ENCODE data around the gene NKX6-2.

The NKX6-2 gene

GRCh38 chr10:132742167-132742836, 43.6 kb downstream of the NKX6-2 start:
- Histone ChIP-seq H3K9me3 (ENCODE audit: control insufficient read depth, insufficient read depth, low read depth, low read length) (no peaks in the 10 kb centered on the region), H3K4me1 (ENCODE audit: control insufficient read depth, insufficient read depth, low read length) (no peaks in the 10 kb centered on the region), H3K4me3 (ENCODE audit: low read depth, low read length) (no peak overlapping the region), H3K27ac (ENCODE audit: extremely low read depth, low read depth, low read length) (no peak overlapping the region), H3K36me3 (ENCODE audit: control insufficient read depth in 2 of 2, insufficient read depth in 1 of 2, low read length in 2 of 2) (no peaks in the 10 kb centered on the region)
- POLR2A ChIA-PET = no interaction called here
- CTCF ChIA-PET = no interaction called here
- TF ChIP-seq ZNF311 (tag by site-specific recombination; IDR thresholded peaks at IDR 0.05; ENCODE audit: borderline replicate concordance) (no peak), ZNF18 (tag by site-specific recombination; IDR thresholded peaks at IDR 0.05) (no peak), ZSCAN16 (tag by site-specific recombination; IDR thresholded peaks at IDR 0.05) (no peak), ZNF501 (tag by site-specific recombination; IDR thresholded peaks at IDR 0.05) (no peak), ZNF19 (tag by site-specific recombination; IDR thresholded peaks at IDR 0.05; ENCODE audit: low read depth) (no peak), ZNF561 (tag by site-specific recombination; IDR thresholded peaks at IDR 0.05; ENCODE audit: borderline replicate concordance) (no peak), SCRT2 (tag by site-specific recombination; IDR thresholded peaks at IDR 0.05) (no peak), ZNF629 (tag by site-specific recombination; IDR thresholded peaks at IDR 0.05) (no peak), ZNF280D (tag by site-specific recombination; IDR thresholded peaks at IDR 0.05) (no peak), ZNF132 (tag by site-specific recombination; IDR thresholded peaks at IDR 0.05; ENCODE audit: borderline replicate concordance) (no peak)
- TF ChIP-seq, protein P1, sequence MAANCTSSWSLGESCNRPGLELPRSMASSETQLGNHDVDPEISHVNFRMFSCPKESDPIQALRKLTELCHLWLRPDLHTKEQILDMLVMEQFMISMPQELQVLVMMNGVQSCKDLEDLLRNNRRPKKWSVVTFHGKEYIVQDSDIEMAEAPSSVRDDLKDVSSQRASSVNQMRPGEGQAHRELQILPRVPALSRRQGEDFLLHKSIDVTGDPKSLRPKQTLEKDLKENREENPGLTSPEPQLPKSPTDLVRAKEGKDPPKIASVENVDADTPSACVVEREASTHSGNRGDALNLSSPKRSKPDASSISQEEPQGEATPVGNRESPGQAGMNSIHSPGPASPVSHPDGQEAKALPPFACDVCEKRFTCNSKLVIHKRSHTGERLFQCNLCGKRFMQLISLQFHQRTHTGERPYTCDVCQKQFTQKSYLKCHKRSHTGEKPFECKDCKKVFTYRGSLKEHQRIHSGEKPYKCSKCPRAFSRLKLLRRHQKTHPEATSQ (tag by site-specific recombination; IDR thresholded peaks at IDR 0.05) = no peak

- POLR2A ChIA-PET = no interaction called here
- TF ChIP-seq ZNF701 (tag by site-specific recombination; IDR thresholded peaks at IDR 0.05) (no peak), ZNF610 (tag by site-specific recombination; IDR thresholded peaks at IDR 0.05; ENCODE audit: borderline replicate concordance) (no peak), ZNF366 (tag by site-specific recombination; conservative IDR thresholded peaks at IDR 0.05) (no peak), ZNF280C (tag by site-specific recombination; IDR thresholded peaks at IDR 0.05) (no peak), ZNF146 (tag by site-specific recombination; IDR thresholded peaks at IDR 0.05) (no peak), ZNF830 (tag by site-specific recombination; IDR thresholded peaks at IDR 0.05; ENCODE audit: low read depth) (no peak), ZNF510 (tag by site-specific recombination; IDR thresholded peaks at IDR 0.05; ENCODE audit: insufficient replicate concordance) (no peak)
- TF ChIP-seq, protein P2, sequence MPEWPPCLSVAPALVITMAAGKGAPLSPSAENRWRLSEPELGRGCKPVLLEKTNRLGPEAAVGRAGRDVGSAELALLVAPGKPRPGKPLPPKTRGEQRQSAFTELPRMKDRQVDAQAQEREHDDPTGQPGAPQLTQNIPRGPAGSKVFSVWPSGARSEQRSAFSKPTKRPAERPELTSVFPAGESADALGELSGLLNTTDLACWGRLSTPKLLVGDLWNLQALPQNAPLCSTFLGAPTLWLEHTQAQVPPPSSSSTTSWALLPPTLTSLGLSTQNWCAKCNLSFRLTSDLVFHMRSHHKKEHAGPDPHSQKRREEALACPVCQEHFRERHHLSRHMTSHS (tag by site-specific recombination; IDR thresholded peaks at IDR 0.05) = no peak
These were observed 45.4 kb downstream of the NKX6-2 start for GRCh38 chr10:132740588-132740987.

More at GRCh38 chr10:132740588-132740987, 45.4 kb downstream of the NKX6-2 start:
- no peaks in the 10 kb centered on the region for H3K9me3 ChIP-seq (ENCODE audit: control insufficient read depth, insufficient read depth, low read depth, low read length)
- H3K4me1 ChIP-seq (ENCODE audit: control insufficient read depth, insufficient read depth, low read length) = no peaks in the 10 kb centered on the region
- CTCF ChIA-PET = no interaction called here
- H3K36me3 ChIP-seq (ENCODE audit: control insufficient read depth in 2 of 2, insufficient read depth in 1 of 2, low read length in 2 of 2) = no peaks in the 10 kb centered on the region
- H3K27ac ChIP-seq (ENCODE audit: extremely low read depth, low read depth, low read length) = no peak overlapping the region
- no peak overlapping the region for H3K4me3 ChIP-seq (ENCODE audit: low read depth, low read length)

Data from HEK293 (cell line).